NCI-H1417 (cell line): ENCODE data around the gene NIPBL.
A peak's percentile ranks its signal among the peaks of the same experiment; 100 is the strongest.
"Not testable (repeated sequence)": the region's sequence is repeated elsewhere in the genome, so short reads cannot be mapped to it uniquely, and the experiment has no call there.

Experiments
- DNase-seq, 3 experiments: peaks; one replicate each; lab custom pipeline; 2025; lab: John Stamatoyannopoulos, UW

The NIPBL gene

GRCh38 chr5:36904677-36905076 lies 28.1 kb downstream of the NIPBL start:
- no peak for DNase-seq

- no peak for DNase-seq
Observed at GRCh38 chr5:36908544-36909260, 32.1 kb downstream of the NIPBL start.

- no peak for DNase-seq
Observed at GRCh38 chr5:36915653-36916052, 39.1 kb downstream of the NIPBL start.

- DNase-seq = not testable (repeated sequence)
Observed at GRCh38 chr5:36916614-36917013, 40.0 kb downstream of the NIPBL start.

- not testable (repeated sequence) for DNase-seq
Observed at GRCh38 chr5:36917358-36917757, 40.8 kb downstream of the NIPBL start.

- DNase-seq = no peak
Observed at GRCh38 chr5:36919238-36919637, 42.7 kb downstream of the NIPBL start.

GRCh38 chr5:36919650-36920049 lies 43.1 kb downstream of the NIPBL start:
- no peak for DNase-seq

GRCh38 chr5:36928947-36929346 lies 52.4 kb downstream of the NIPBL start:
- DNase-seq = no peak

- no peak for DNase-seq
Observed at GRCh38 chr5:36929438-36929837, 52.9 kb downstream of the NIPBL start.

- no peak for DNase-seq
Observed at GRCh38 chr5:36932056-36932455, 55.5 kb downstream of the NIPBL start.

- no peak for DNase-seq
Observed at GRCh38 chr5:36932699-36933098, 56.1 kb downstream of the NIPBL start.

GRCh38 chr5:36934740-36935356 lies 58.3 kb downstream of the NIPBL start:
- no peak for DNase-seq

- DNase-seq = no peak
Observed at GRCh38 chr5:36935805-36936204, 59.2 kb downstream of the NIPBL start.

- DNase-seq = no peak
Observed at GRCh38 chr5:36936309-36936708, 59.7 kb downstream of the NIPBL start.

- DNase-seq = no peak
Observed at GRCh38 chr5:36938129-36938528, 61.6 kb downstream of the NIPBL start.

GRCh38 chr5:36939969-36940858 lies 63.6 kb downstream of the NIPBL start:
- DNase-seq = no peak

GRCh38 chr5:36943584-36943983 lies 67.0 kb downstream of the NIPBL start:
- DNase-seq = no peak

- no peak for DNase-seq
Observed at GRCh38 chr5:36944024-36944423, 67.5 kb downstream of the NIPBL start.

GRCh38 chr5:36944607-36945225 lies 68.1 kb downstream of the NIPBL start:
- DNase-seq = peak; percentile 14 to 78 (median 65)

GRCh38 chr5:36945687-36946086 lies 69.1 kb downstream of the NIPBL start:
- no peak for DNase-seq

GRCh38 chr5:36946101-36946500 lies 69.5 kb downstream of the NIPBL start:
- DNase-seq = no peak

- peak in 1 of 3 experiments; percentile 24 for DNase-seq
Observed at GRCh38 chr5:36948041-36948440, 71.5 kb downstream of the NIPBL start.
